Activated T-helper 2 cell treated with anti-CD3 and anti-CD28 coated beads, Interferon-gamma antibody, Interleukin-2, Interleukin-4, amounts not matched to agents 10 μg/mL and 5 μg/mL and 100 μg/mL, durations not matched to agents 14 hours and 24 hours and 36 hours (primary cell): ENCODE measurements around the gene SERPINA12. TPM values are rescaled to one million over a fixed set of nuclear protein-coding genes. Genes with fewer than 3 reads are reported as not detected.

Experiments
- DNase-seq: peaks from one replicate; pipeline ENCODE4 v3.0.0; 2021; ENCODE audit warnings: low spot score
- H3K27ac Mint-ChIP-seq: one replicate; pipeline ENCODE4 v1.8.0; 2021; ENCODE audit warnings: mixed read lengths
- H3K27me3 Mint-ChIP-seq: one replicate; pipeline ENCODE4 v1.8.0; 2021; ENCODE audit warnings: low read depth, mixed read lengths
- H3K36me3 Mint-ChIP-seq: one replicate; pipeline ENCODE4 v1.8.0; 2021; ENCODE audit warnings: low read depth, mixed read lengths
- H3K4me1 Mint-ChIP-seq: one replicate; pipeline ENCODE4 v1.8.0; 2021; ENCODE audit warnings: low read depth, mixed read lengths
- H3K4me3 Mint-ChIP-seq: one replicate; pipeline ENCODE4 v1.8.0; 2021; ENCODE audit warnings: low read depth, mild to moderate bottlenecking, moderate library complexity, mixed read lengths
- H3K9me3 Mint-ChIP-seq: one replicate; pipeline ENCODE4 v1.8.0; 2021; ENCODE audit warnings: mixed read lengths
- intact Hi-C: fragments of 100-400 bp; cut with micrococcal nuclease; formaldehyde crosslinking; loops from one replicate; pipeline ENCODE4 v1.15.1; 2023
- total RNA-seq: library from RNA; stranded (reverse); gene quantifications from 2 replicates; pipeline ENCODE4 v1.2.3, GENCODE V29; 2022

Gene SERPINA12
- total RNA-seq, 1 donor from 2014 or later, result not detected

GRCh38 chr14:94543449-94544124 is 34.3 kb upstream of the SERPINA12 start:
- peaks cover 1% of the 10 kb centered on the region for H3K27me3 Mint-ChIP-seq
- no peaks in the 10 kb centered on the region for H3K4me1 Mint-ChIP-seq
- no peak for DNase-seq
- H3K4me3 Mint-ChIP-seq, result no peak overlapping the region
- no peaks in the 10 kb centered on the region for H3K9me3 Mint-ChIP-seq
- H3K36me3 Mint-ChIP-seq, result no peaks in the 10 kb centered on the region
- no peak overlapping the region for H3K27ac Mint-ChIP-seq
- intact Hi-C loops, result no loop called here

- H3K9me3 Mint-ChIP-seq, result no peaks in the 10 kb centered on the region
- no peaks in the 10 kb centered on the region for H3K4me1 Mint-ChIP-seq
- intact Hi-C loops, result no loop called here
- H3K36me3 Mint-ChIP-seq, result no peaks in the 10 kb centered on the region
- no peak overlapping the region for H3K4me3 Mint-ChIP-seq
- DNase-seq, result no peak
- no peak overlapping the region for H3K27ac Mint-ChIP-seq
- peaks cover 1% of the 10 kb centered on the region for H3K27me3 Mint-ChIP-seq
Observed at GRCh38 chr14:94542811-94543440, 33.7 kb upstream of the SERPINA12 start.

- peaks cover 1% of the 10 kb centered on the region for H3K27me3 Mint-ChIP-seq
- H3K27ac Mint-ChIP-seq, result no peak overlapping the region
- no peaks in the 10 kb centered on the region for H3K4me1 Mint-ChIP-seq
- H3K9me3 Mint-ChIP-seq, result no peaks in the 10 kb centered on the region
- DNase-seq, result no peak
- no peak overlapping the region for H3K4me3 Mint-ChIP-seq
- intact Hi-C loops, result no loop called here
- no peaks in the 10 kb centered on the region for H3K36me3 Mint-ChIP-seq
Observed at GRCh38 chr14:94542111-94542810, 33.0 kb upstream of the SERPINA12 start.

- Mint-ChIP-seq H3K27ac (no peak overlapping the region), H3K27me3 (peaks cover 1% of the 10 kb centered on the region), H3K36me3 (no peaks in the 10 kb centered on the region), H3K4me1 (no peaks in the 10 kb centered on the region), H3K9me3 (no peaks in the 10 kb centered on the region), H3K4me3 (no peak overlapping the region)
- intact Hi-C loops, result no loop called here
- no peak for DNase-seq
Observed at GRCh38 chr14:94541234-94541975, 32.1 kb upstream of the SERPINA12 start.

- Mint-ChIP-seq H3K27ac (no peak overlapping the region), H3K4me1 (no peaks in the 10 kb centered on the region), H3K4me3 (no peak overlapping the region), H3K9me3 (no peaks in the 10 kb centered on the region), H3K27me3 (peaks cover 1% of the 10 kb centered on the region), H3K36me3 (no peaks in the 10 kb centered on the region)
- no peak for DNase-seq
- intact Hi-C loops, result no loop called here
Observed at GRCh38 chr14:94540031-94540794, 30.9 kb upstream of the SERPINA12 start.

GRCh38 chr14:94539181-94539580 is 29.9 kb upstream of the SERPINA12 start:
- intact Hi-C loops, result no loop called here
- Mint-ChIP-seq H3K27me3 (peaks cover 1% of the 10 kb centered on the region), H3K4me1 (no peaks in the 10 kb centered on the region), H3K36me3 (no peaks in the 10 kb centered on the region), H3K27ac (no peak overlapping the region), H3K9me3 (no peaks in the 10 kb centered on the region), H3K4me3 (no peak overlapping the region)
- DNase-seq, result no peak

GRCh38 chr14:94538070-94538740 is 28.9 kb upstream of the SERPINA12 start:
- Mint-ChIP-seq H3K27me3 (peaks cover 1% of the 10 kb centered on the region), H3K4me3 (no peak overlapping the region), H3K9me3 (no peaks in the 10 kb centered on the region), H3K27ac (no peak overlapping the region), H3K4me1 (no peaks in the 10 kb centered on the region), H3K36me3 (no peaks in the 10 kb centered on the region)
- intact Hi-C loops, result no loop called here
- DNase-seq, result no peak

- intact Hi-C loops, result no loop called here
- DNase-seq, result no peak
- Mint-ChIP-seq H3K36me3 (no peaks in the 10 kb centered on the region), H3K4me3 (no peak overlapping the region), H3K4me1 (no peaks in the 10 kb centered on the region), H3K27me3 (peaks cover 1% of the 10 kb centered on the region), H3K27ac (no peak overlapping the region), H3K9me3 (no peaks in the 10 kb centered on the region)
Observed at GRCh38 chr14:94536836-94537235, 27.6 kb upstream of the SERPINA12 start.

GRCh38 chr14:94535506-94535905 is 26.2 kb upstream of the SERPINA12 start:
- no peaks in the 10 kb centered on the region for H3K36me3 Mint-ChIP-seq
- no peak overlapping the region for H3K27ac Mint-ChIP-seq
- H3K9me3 Mint-ChIP-seq, result no peaks in the 10 kb centered on the region
- no peak for DNase-seq
- peaks cover 1% of the 10 kb centered on the region for H3K27me3 Mint-ChIP-seq
- intact Hi-C loops, result no loop called here
- H3K4me3 Mint-ChIP-seq, result no peak overlapping the region
- H3K4me1 Mint-ChIP-seq, result no peaks in the 10 kb centered on the region

GRCh38 chr14:94532447-94532846 is 23.2 kb upstream of the SERPINA12 start:
- no peak overlapping the region for H3K27ac Mint-ChIP-seq
- no peaks in the 10 kb centered on the region for H3K36me3 Mint-ChIP-seq
- H3K27me3 Mint-ChIP-seq, result no peaks in the 10 kb centered on the region
- intact Hi-C loops, result no loop called here
- no peak for DNase-seq
- no peaks in the 10 kb centered on the region for H3K9me3 Mint-ChIP-seq
- no peaks in the 10 kb centered on the region for H3K4me1 Mint-ChIP-seq
- no peak overlapping the region for H3K4me3 Mint-ChIP-seq

GRCh38 chr14:94531187-94531586 is 21.9 kb upstream of the SERPINA12 start:
- Mint-ChIP-seq H3K4me1 (no peaks in the 10 kb centered on the region), H3K36me3 (no peaks in the 10 kb centered on the region), H3K27me3 (peaks cover 5% of the 10 kb centered on the region), H3K4me3 (no peak overlapping the region), H3K27ac (no peak overlapping the region), H3K9me3 (no peaks in the 10 kb centered on the region)
- intact Hi-C loops, result no loop called here
- no peak for DNase-seq

GRCh38 chr14:94524093-94524492 is 14.8 kb upstream of the SERPINA12 start:
- Mint-ChIP-seq H3K4me1 (no peaks in the 10 kb centered on the region), H3K27me3 (peaks cover 5% of the 10 kb centered on the region), H3K27ac (no peak overlapping the region), H3K4me3 (no peak overlapping the region), H3K36me3 (no peaks in the 10 kb centered on the region), H3K9me3 (peaks cover 6% of the 10 kb centered on the region)
- no peak for DNase-seq
- intact Hi-C loops, result no loop called here
